ENCODE measurements around the gene ZFHX3. TPM values are rescaled to one million over a fixed set of nuclear protein-coding genes. Genes with fewer than 3 reads are reported as not detected.

Gene ZFHX3
- total and polyA plus RNA-seq, 2 experiments from 2014 or later: 2.8 to 3.9 TPM

- WGBS, 2 experiments (ENCODE audit: low coverage in 1 of 2, low lambda C conversion rate in 2 of 2, missing lambda C conversion rate in 2 of 2): 85 to 95% methylated on average over 6 of the region's 6 CpGs
- no peaks in the 10 kb centered on the region for H3K27me3 ChIP-seq (replicated peaks; ENCODE audit: insufficient read depth)
- TF ChIP-seq EZH2phosphoT487 (IDR thresholded peaks at IDR 0.05; ENCODE audit: insufficient read depth, low read depth): no peak
- TF ChIP-seq EZH2 (IDR thresholded peaks at IDR 0.05; ENCODE audit: insufficient read depth, poor library complexity, severe bottlenecking): no peak
- no peaks in the 10 kb centered on the region for H3K79me2 ChIP-seq (ENCODE audit: insufficient read depth)
- no peaks in the 10 kb centered on the region for H3K9me3 ChIP-seq (ENCODE audit: low read depth)
- no peaks in the 10 kb centered on the region for H3K9me2 ChIP-seq (ENCODE audit: insufficient read depth)
- H3K36me3 ChIP-seq (ENCODE audit: low read depth): no peaks in the 10 kb centered on the region
- H3K4me2 ChIP-seq (ENCODE audit: unreplicated experiment): no peak overlapping the region
- in situ Hi-C loops (cut with MboI): no loop called here
- no peaks in the 10 kb centered on the region for H3K4me1 ChIP-seq (ENCODE audit: insufficient read depth)
- no peaks in the 10 kb centered on the region for H3F3A ChIP-seq (ENCODE audit: insufficient read depth)
- no peak overlapping the region for H2AFZ ChIP-seq
- no peaks in the 10 kb centered on the region for H4K20me1 ChIP-seq (ENCODE audit: insufficient read depth)
- H3K9ac ChIP-seq: no peak overlapping the region
- DNase-seq: no peak
- H3K4me3 ChIP-seq: no peak overlapping the region
- H3K27ac ChIP-seq: no peak overlapping the region
These were observed 46.4 kb upstream of the ZFHX3 start for GRCh38 chr16:73094371-73094770.

DNA sequence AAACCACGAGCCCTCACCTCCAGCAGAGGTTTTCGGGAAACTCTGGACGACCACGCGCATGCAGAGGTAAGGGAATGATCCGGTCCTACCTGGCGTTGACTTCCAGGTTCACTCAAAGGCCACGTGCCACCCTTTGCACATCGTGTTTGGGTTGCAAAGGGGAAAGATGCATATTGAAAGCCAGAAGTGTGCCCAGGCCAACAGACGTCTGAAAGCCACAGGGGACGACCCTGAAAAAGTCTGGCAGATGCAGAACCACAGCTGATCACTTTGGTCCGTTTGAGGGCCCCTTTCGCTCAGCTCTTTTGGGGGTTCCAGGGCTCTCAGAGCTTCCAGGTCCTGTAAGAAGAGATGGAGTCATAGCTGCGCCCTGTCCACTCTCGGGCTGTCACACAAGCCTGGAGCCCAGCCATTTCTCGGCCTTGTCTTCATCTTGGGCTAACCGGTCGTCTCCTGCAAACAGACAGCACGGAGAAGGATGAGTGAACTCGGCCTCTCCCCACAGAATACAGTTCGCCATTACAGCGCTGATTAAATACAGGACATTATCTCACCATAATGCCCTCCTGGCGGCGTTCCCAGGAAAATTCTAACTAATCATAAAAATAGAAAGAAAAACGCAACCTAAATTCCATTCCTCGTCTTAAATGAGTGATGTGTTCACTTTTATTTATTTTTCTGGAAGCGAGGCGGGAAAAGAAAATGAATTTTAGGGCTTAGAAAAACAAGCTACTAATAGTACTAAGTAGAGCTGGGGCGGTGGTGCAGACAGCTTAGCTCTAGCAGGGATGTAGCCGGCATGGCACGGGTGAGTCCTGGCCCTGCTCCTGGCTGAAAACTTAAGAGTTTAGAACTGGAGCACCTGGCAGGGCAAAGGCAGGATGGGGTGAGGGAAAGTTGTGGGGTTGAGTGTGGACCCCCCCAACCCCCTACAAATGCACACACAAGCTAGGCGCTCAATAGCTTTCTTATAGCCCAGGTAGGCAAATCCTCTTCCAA lies 45.5 kb upstream of the ZFHX3 start:
- no peaks in the 10 kb centered on the region for H3K79me2 ChIP-seq (ENCODE audit: insufficient read depth)
- H3F3A ChIP-seq (ENCODE audit: insufficient read depth): no peaks in the 10 kb centered on the region
- H3K4me3 ChIP-seq: no peak overlapping the region
- no peak overlapping the region for H3K4me2 ChIP-seq (ENCODE audit: unreplicated experiment)
- H2AFZ ChIP-seq: no peak overlapping the region
- no peak overlapping the region for H3K27ac ChIP-seq
- 64 to 65% methylated on average over 32 of the region's 32 CpGs for WGBS, 2 experiments (ENCODE audit: low coverage in 1 of 2, low lambda C conversion rate in 2 of 2, missing lambda C conversion rate in 2 of 2)
- no peaks in the 10 kb centered on the region for H3K27me3 ChIP-seq (replicated peaks; ENCODE audit: insufficient read depth)
- H3K36me3 ChIP-seq (ENCODE audit: low read depth): no peaks in the 10 kb centered on the region
- H3K4me1 ChIP-seq (ENCODE audit: insufficient read depth): no peaks in the 10 kb centered on the region
- in situ Hi-C loops (cut with MboI): no loop called here
- H4K20me1 ChIP-seq (ENCODE audit: insufficient read depth): no peaks in the 10 kb centered on the region
- no peaks in the 10 kb centered on the region for H3K9me3 ChIP-seq (ENCODE audit: low read depth)
- no peaks in the 10 kb centered on the region for H3K9me2 ChIP-seq (ENCODE audit: insufficient read depth)
- TF ChIP-seq EZH2phosphoT487 (IDR thresholded peaks at IDR 0.05; ENCODE audit: insufficient read depth, low read depth) (no peak), EZH2 (IDR thresholded peaks at IDR 0.05; ENCODE audit: insufficient read depth, poor library complexity, severe bottlenecking) (no peak)
- H3K9ac ChIP-seq: no peak overlapping the region
- no peak for DNase-seq

- TF ChIP-seq EZH2phosphoT487 (IDR thresholded peaks at IDR 0.05; ENCODE audit: insufficient read depth, low read depth): no peak
- TF ChIP-seq EZH2 (IDR thresholded peaks at IDR 0.05; ENCODE audit: insufficient read depth, poor library complexity, severe bottlenecking): no peak
- H3K27me3 ChIP-seq (replicated peaks; ENCODE audit: insufficient read depth): no peaks in the 10 kb centered on the region
- in situ Hi-C loops (cut with MboI): no loop called here
- WGBS, 2 experiments (ENCODE audit: low coverage in 1 of 2, low lambda C conversion rate in 2 of 2, missing lambda C conversion rate in 2 of 2): 64 to 69% methylated on average over 16 of the region's 16 CpGs
- H2AFZ ChIP-seq: no peak overlapping the region
- H4K20me1 ChIP-seq (ENCODE audit: insufficient read depth): no peaks in the 10 kb centered on the region
- no peaks in the 10 kb centered on the region for H3F3A ChIP-seq (ENCODE audit: insufficient read depth)
- no peak overlapping the region for H3K4me2 ChIP-seq (ENCODE audit: unreplicated experiment)
- H3K4me1 ChIP-seq (ENCODE audit: insufficient read depth): no peaks in the 10 kb centered on the region
- no peak overlapping the region for H3K9ac ChIP-seq
- no peak for DNase-seq
- H3K27ac ChIP-seq: no peak overlapping the region
- no peaks in the 10 kb centered on the region for H3K36me3 ChIP-seq (ENCODE audit: low read depth)
- H3K9me2 ChIP-seq (ENCODE audit: insufficient read depth): no peaks in the 10 kb centered on the region
- H3K9me3 ChIP-seq (ENCODE audit: low read depth): no peaks in the 10 kb centered on the region
- H3K79me2 ChIP-seq (ENCODE audit: insufficient read depth): no peaks in the 10 kb centered on the region
- no peak overlapping the region for H3K4me3 ChIP-seq
These were observed 44.4 kb upstream of the ZFHX3 start for GRCh38 chr16:73092236-73092781.

DNA sequence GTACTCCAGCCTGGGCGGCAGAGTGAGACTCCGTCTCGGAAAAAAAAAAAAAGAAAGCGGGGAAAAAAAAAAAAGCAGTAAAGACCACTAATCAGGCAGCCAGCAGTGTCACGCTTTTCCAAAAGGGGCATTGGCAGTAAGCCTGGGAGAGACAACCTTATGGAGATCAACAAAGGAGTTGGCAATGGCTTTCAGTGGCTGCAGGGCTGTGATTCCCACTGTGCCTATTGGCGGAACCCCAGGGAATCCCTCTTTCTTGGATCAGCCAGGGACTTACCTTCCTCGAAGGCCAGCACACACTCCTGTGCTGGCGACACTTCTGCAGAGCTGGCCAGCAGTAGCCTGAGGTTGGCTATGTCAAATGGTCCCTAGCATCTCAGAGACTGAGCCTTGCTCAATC lies 43.2 kb upstream of the ZFHX3 start:
- 70 to 78% methylated on average over 5 to 8 of the region's 8 CpGs for WGBS, 2 experiments (ENCODE audit: low coverage in 1 of 2, low lambda C conversion rate in 2 of 2, missing lambda C conversion rate in 2 of 2)
- H3K4me2 ChIP-seq (ENCODE audit: unreplicated experiment): no peak overlapping the region

More for the DNA sequence above, 43.2 kb upstream of the ZFHX3 start:
- TF ChIP-seq EZH2phosphoT487 (IDR thresholded peaks at IDR 0.05; ENCODE audit: insufficient read depth, low read depth) (no peak), EZH2 (IDR thresholded peaks at IDR 0.05; ENCODE audit: insufficient read depth, poor library complexity, severe bottlenecking) (no peak)
- Histone ChIP-seq H4K20me1 (ENCODE audit: insufficient read depth) (no peaks in the 10 kb centered on the region), H3K36me3 (ENCODE audit: low read depth) (no peaks in the 10 kb centered on the region), H3K4me3 (no peak overlapping the region), H3K27me3 (replicated peaks; ENCODE audit: insufficient read depth) (no peaks in the 10 kb centered on the region), H3K27ac (no peak overlapping the region), H3K9me2 (ENCODE audit: insufficient read depth) (no peaks in the 10 kb centered on the region), H3F3A (ENCODE audit: insufficient read depth) (no peaks in the 10 kb centered on the region), H3K4me1 (ENCODE audit: insufficient read depth) (no peaks in the 10 kb centered on the region), H3K9me3 (ENCODE audit: low read depth) (no peaks in the 10 kb centered on the region), H2AFZ (no peak overlapping the region), H3K9ac (no peak overlapping the region), H3K79me2 (ENCODE audit: insufficient read depth) (no peaks in the 10 kb centered on the region)
- DNase-seq: no peak
- in situ Hi-C loops (cut with MboI): no loop called here

Measured in GM23248 (cell line).